ENCODE results near the gene HDAC2. TPM values are rescaled to one million over a fixed set of nuclear protein-coding genes. Genes with fewer than 3 reads are reported as not detected.

HDAC2 gene
- total RNA-seq, 1 experiment from 2014 or later: 66.1 TPM

DNA sequence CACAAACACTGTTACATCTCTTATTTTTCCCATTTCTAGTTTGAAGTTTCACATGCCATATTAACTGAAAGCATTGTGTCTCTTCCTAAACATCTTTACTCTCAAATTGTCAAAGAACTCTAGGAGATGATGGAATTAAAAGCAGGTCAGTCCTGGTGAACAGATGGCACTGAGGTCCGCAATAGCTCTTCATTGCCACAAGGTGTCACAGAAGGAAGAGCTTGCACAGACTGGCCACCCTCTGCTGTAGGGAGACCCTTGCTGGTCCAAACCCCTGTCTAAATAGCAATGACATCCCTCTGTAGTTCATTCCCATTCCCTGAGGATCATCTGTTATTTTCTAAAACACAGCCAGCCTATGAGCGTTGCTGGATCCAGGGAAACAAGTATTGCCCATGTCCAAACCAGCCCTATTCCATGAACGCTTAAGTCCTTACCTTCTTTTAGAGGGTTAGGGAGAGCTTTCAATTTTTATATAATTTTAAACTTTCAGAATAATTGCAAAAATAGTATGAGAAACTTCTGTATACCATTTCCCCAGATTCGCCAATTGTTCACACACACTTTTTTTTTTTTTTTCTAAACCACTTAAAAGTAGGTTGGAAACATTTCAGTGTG is 10.1 kb upstream of the HDAC2 start:
- TF ChIP-seq EZH2 (IDR thresholded peaks at IDR 0.05; ENCODE audit: low read length, unreplicated experiment) (no peak), EZH2phosphoT487 (IDR thresholded peaks at IDR 0.05; ENCODE audit: borderline replicate concordance, low read length) (no peak)
- TF ChIP-seq, protein P1, sequence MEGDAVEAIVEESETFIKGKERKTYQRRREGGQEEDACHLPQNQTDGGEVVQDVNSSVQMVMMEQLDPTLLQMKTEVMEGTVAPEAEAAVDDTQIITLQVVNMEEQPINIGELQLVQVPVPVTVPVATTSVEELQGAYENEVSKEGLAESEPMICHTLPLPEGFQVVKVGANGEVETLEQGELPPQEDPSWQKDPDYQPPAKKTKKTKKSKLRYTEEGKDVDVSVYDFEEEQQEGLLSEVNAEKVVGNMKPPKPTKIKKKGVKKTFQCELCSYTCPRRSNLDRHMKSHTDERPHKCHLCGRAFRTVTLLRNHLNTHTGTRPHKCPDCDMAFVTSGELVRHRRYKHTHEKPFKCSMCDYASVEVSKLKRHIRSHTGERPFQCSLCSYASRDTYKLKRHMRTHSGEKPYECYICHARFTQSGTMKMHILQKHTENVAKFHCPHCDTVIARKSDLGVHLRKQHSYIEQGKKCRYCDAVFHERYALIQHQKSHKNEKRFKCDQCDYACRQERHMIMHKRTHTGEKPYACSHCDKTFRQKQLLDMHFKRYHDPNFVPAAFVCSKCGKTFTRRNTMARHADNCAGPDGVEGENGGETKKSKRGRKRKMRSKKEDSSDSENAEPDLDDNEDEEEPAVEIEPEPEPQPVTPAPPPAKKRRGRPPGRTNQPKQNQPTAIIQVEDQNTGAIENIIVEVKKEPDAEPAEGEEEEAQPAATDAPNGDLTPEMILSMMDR (conservative IDR thresholded peaks at IDR 0.05; ENCODE audit: low read depth, low read length): peak; percentile 66
- Histone ChIP-seq H3K4me1 (ENCODE audit: insufficient read depth, low read length) (no peaks in the 10 kb centered on the region), H3K9me2 (replicated peaks; ENCODE audit: low read length) (no peaks in the 10 kb centered on the region), H3K27me3 (ENCODE audit: low read length) (no peaks in the 10 kb centered on the region), H3K9me3 (ENCODE audit: low read length) (no peaks in the 10 kb centered on the region), H4K20me1 (ENCODE audit: low read length) (no peaks in the 10 kb centered on the region), H3F3A (ENCODE audit: low read length, unreplicated experiment) (no peaks in the 10 kb centered on the region), H3K79me2 (ENCODE audit: low read length) (no peaks in the 10 kb centered on the region), H3K4me2 (ENCODE audit: low read length) (no peak overlapping the region), H2AFZ (ENCODE audit: low read length) (no peak overlapping the region), H3K9ac (ENCODE audit: low read length) (no peak overlapping the region), H3K27ac (ENCODE audit: low read length) (no peak overlapping the region), H3K4me3 (ENCODE audit: low read length) (no peak overlapping the region), H3K36me3 (ENCODE audit: low read depth, low read length) (no peaks in the 10 kb centered on the region)
- ATAC-seq (peak; percentile 73), DNase-seq (peak; percentile 45)
- ChIA-PET POLR2A (ENCODE audit: unreplicated experiment) (no interaction called here), CTCF (interaction anchor here (0.6 to 1.2 kb wide), 3 partner anchors 15 to 558 kb away, joined by 3 to 4 read pairs (median 3); no protein-coding TSS in a partner anchor)
- no TSS peak for BruUV-seq (replicated peaks)
- intact Hi-C loops (cut with micrococcal nuclease): no loop called here

DNA sequence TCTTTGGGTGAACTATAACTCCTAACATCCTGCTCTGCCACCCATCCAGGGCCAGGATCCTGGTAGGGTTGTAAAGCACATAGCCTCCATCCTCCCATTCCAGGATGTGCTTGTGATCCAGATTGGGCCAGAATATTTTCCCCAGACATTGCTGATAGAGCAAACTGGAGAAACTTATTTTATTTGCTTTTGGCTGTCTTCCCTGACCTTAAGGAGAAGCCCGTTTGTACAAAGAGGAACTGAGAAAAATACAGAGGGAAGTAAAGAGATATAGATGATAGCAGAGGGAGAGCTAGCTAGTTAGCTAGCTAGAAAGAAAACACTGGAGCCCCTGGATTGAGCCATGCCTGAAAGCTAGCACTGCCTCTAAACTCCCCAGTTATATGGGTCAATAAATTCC is 9.0 kb upstream of the HDAC2 start:
- H3K4me3 ChIP-seq (ENCODE audit: low read length): no peak overlapping the region
- no peaks in the 10 kb centered on the region for H3F3A ChIP-seq (ENCODE audit: low read length, unreplicated experiment)
- TF ChIP-seq, protein P1 (conservative IDR thresholded peaks at IDR 0.05; ENCODE audit: low read depth, low read length): no peak
- no peak for TF ChIP-seq EZH2phosphoT487 (IDR thresholded peaks at IDR 0.05; ENCODE audit: borderline replicate concordance, low read length)
- no peak overlapping the region for H3K4me2 ChIP-seq (ENCODE audit: low read length)
- H3K27me3 ChIP-seq (ENCODE audit: low read length): no peaks in the 10 kb centered on the region
- H4K20me1 ChIP-seq (ENCODE audit: low read length): no peaks in the 10 kb centered on the region
- ATAC-seq: no peak
- no peaks in the 10 kb centered on the region for H3K4me1 ChIP-seq (ENCODE audit: insufficient read depth, low read length)
- no peak overlapping the region for H3K27ac ChIP-seq (ENCODE audit: low read length)
- H3K9me3 ChIP-seq (ENCODE audit: low read length): no peaks in the 10 kb centered on the region
- no peaks in the 10 kb centered on the region for H3K36me3 ChIP-seq (ENCODE audit: low read depth, low read length)
- H2AFZ ChIP-seq (ENCODE audit: low read length): no peak overlapping the region
- BruUV-seq (replicated peaks): no TSS peak
- POLR2A ChIA-PET (ENCODE audit: unreplicated experiment): no interaction called here
- intact Hi-C loops (cut with micrococcal nuclease): no loop called here
- CTCF ChIA-PET: no interaction called here
- no peaks in the 10 kb centered on the region for H3K9me2 ChIP-seq (replicated peaks; ENCODE audit: low read length)
- no peak overlapping the region for H3K9ac ChIP-seq (ENCODE audit: low read length)
- no peaks in the 10 kb centered on the region for H3K79me2 ChIP-seq (ENCODE audit: low read length)
- no peak for DNase-seq

DNA sequence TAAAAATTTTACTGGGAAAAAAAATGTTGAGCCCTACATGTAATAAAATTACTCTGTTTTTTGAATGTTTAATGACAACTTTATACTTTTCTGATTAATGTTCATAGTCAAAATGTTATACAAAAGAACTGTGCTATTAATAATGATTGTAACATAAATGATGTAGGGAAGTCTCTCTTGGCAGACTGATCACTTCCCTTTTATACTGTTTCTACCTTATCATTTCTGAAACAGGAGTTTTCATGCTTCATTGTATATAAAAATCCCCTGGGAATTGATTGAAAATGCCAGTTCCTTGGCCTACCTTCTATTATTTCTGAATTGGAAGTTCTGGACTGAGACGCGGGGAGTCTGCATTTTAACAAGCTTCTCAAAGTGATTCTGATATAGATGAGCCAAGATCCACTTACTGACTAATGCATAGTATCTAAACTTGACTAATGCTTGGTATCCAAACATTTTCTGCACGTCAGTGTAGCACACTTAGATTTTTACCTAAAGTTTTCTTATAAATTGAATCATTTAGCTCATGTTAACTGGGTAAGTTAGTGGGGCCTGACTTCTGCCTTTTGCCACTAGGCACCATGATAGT is 7.2 kb upstream of the HDAC2 start:
- no peak overlapping the region for H2AFZ ChIP-seq (ENCODE audit: low read length)
- no peak overlapping the region for H3K4me3 ChIP-seq (ENCODE audit: low read length)
- DNase-seq (no peak), ATAC-seq (no peak)
- no peaks in the 10 kb centered on the region for H3K79me2 ChIP-seq (ENCODE audit: low read length)
- no peaks in the 10 kb centered on the region for H3K27me3 ChIP-seq (ENCODE audit: low read length)
- H3K36me3 ChIP-seq (ENCODE audit: low read depth, low read length): no peaks in the 10 kb centered on the region
- ChIA-PET CTCF (no interaction called here), POLR2A (ENCODE audit: unreplicated experiment) (no interaction called here)
- no peak overlapping the region for H3K27ac ChIP-seq (ENCODE audit: low read length)
- H4K20me1 ChIP-seq (ENCODE audit: low read length): no peaks in the 10 kb centered on the region
- TF ChIP-seq, protein P1 (conservative IDR thresholded peaks at IDR 0.05; ENCODE audit: low read depth, low read length): no peak
- no peak for TF ChIP-seq EZH2 (IDR thresholded peaks at IDR 0.05; ENCODE audit: low read length, unreplicated experiment)
- no peak for TF ChIP-seq EZH2phosphoT487 (IDR thresholded peaks at IDR 0.05; ENCODE audit: borderline replicate concordance, low read length)
- BruUV-seq (replicated peaks): no TSS peak
- intact Hi-C loops (cut with micrococcal nuclease): no loop called here
- H3K4me2 ChIP-seq (ENCODE audit: low read length): no peak overlapping the region
- H3K9me3 ChIP-seq (ENCODE audit: low read length): no peaks in the 10 kb centered on the region
- H3F3A ChIP-seq (ENCODE audit: low read length, unreplicated experiment): no peaks in the 10 kb centered on the region
- no peaks in the 10 kb centered on the region for H3K9me2 ChIP-seq (replicated peaks; ENCODE audit: low read length)
- no peaks in the 10 kb centered on the region for H3K4me1 ChIP-seq (ENCODE audit: insufficient read depth, low read length)
- H3K9ac ChIP-seq (ENCODE audit: low read length): no peak overlapping the region

Data from PC-3 (cell line).